H9 (cell line): ENCODE results near the gene EIF6. TPM values are rescaled to one million over a fixed set of nuclear protein-coding genes. Genes with fewer than 3 reads are reported as not detected.

Source experiments
- DNase-seq: peaks from one replicate; pipeline ENCODE4 v3.0.0-alpha.2; 2017
- H2AFZ ChIP-seq: one replicate; pipeline ENCODE4 v1.6.1; 2013; ENCODE audit warnings: mild to moderate bottlenecking, low read length, control low read depth, moderate library complexity
- H2AK5ac ChIP-seq: 2 replicates; pipeline ENCODE4 v1.6.1; 2013; ENCODE audit warnings: low read length, control low read depth, mixed read lengths; ENCODE audit not compliant: insufficient read length
- H2BK120ac ChIP-seq: one replicate; pipeline ENCODE4 v1.6.1; 2013; ENCODE audit warnings: low read depth, mild to moderate bottlenecking, low read length, control low read depth, inconsistent platforms; ENCODE audit not compliant: poor library complexity, severe bottlenecking
- H2BK12ac ChIP-seq: 2 replicates; pipeline ENCODE4 v1.6.1; 2013; ENCODE audit warnings: low read length, control low read depth, mixed read lengths, low read depth; ENCODE audit not compliant: insufficient read length
- H2BK15ac ChIP-seq: 2 replicates; pipeline ENCODE4 v1.6.1; 2013; ENCODE audit warnings: low read depth, low read length, control low read depth
- H2BK20ac ChIP-seq: one replicate; pipeline ENCODE4 v1.6.1; 2013; ENCODE audit warnings: low read depth, mild to moderate bottlenecking, low read length, control low read depth, inconsistent platforms; ENCODE audit not compliant: poor library complexity, severe bottlenecking
- H2BK5ac ChIP-seq: 2 replicates; pipeline ENCODE4 v1.6.1; 2013; ENCODE audit warnings: low read length, control low read depth, mixed read lengths; ENCODE audit not compliant: insufficient read length
- H3K14ac ChIP-seq: 2 replicates; pipeline ENCODE4 v1.6.1; 2013; ENCODE audit warnings: low read length, control low read depth; ENCODE audit not compliant: insufficient read depth
- H3K18ac ChIP-seq: 2 replicates; pipeline ENCODE4 v1.6.1; 2013; ENCODE audit warnings: low read depth, mild to moderate bottlenecking, mixed read lengths, low read length, control low read depth; ENCODE audit not compliant: insufficient read length
- H3K23ac ChIP-seq: 2 replicates; pipeline ENCODE4 v1.6.1; 2013; ENCODE audit warnings: low read length, control low read depth, mixed read lengths, low read depth; ENCODE audit not compliant: insufficient read length
- H3K23me2 ChIP-seq: 2 replicates; pipeline ENCODE4 v1.6.1; 2013; ENCODE audit warnings: low read depth, mild to moderate bottlenecking, mixed read lengths, low read length, control low read depth; ENCODE audit not compliant: insufficient read length, poor library complexity, severe bottlenecking
- H3K27ac ChIP-seq: 2 replicates; pipeline ENCODE4 v1.5.1; 2013; ENCODE audit warnings: low read length, control low read depth, mixed read lengths, low read depth; ENCODE audit not compliant: insufficient read length
- H3K27me3 ChIP-seq: 2 replicates; pipeline ENCODE4 v1.6.1; 2013; ENCODE audit warnings: low read length, control low read depth, inconsistent platforms; ENCODE audit not compliant: insufficient read depth
- H3K4ac ChIP-seq: 2 replicates; pipeline ENCODE4 v1.6.1; 2013; ENCODE audit warnings: low read depth, mild to moderate bottlenecking, control low read depth, inconsistent platforms, low read length, moderate library complexity
- H3K4me1 ChIP-seq: 2 replicates; pipeline ENCODE4 v1.6.1; 2013; ENCODE audit warnings: low read length, control low read depth, inconsistent platforms; ENCODE audit not compliant: insufficient read depth
- H3K4me2 ChIP-seq: 2 replicates; pipeline ENCODE4 v1.6.1; 2013; ENCODE audit warnings: low read length, control low read depth, mixed read lengths; ENCODE audit not compliant: insufficient read length, insufficient read depth
- H3K56ac ChIP-seq: 2 replicates; pipeline ENCODE4 v1.6.1; 2013; ENCODE audit warnings: low read depth, mild to moderate bottlenecking, mixed read lengths, low read length, control low read depth; ENCODE audit not compliant: insufficient read length
- H3K79me1 ChIP-seq: 2 replicates; pipeline ENCODE4 v1.6.1; 2013; ENCODE audit warnings: low read depth, mild to moderate bottlenecking, moderate library complexity, low read length, control low read depth, inconsistent platforms; ENCODE audit not compliant: insufficient read depth, poor library complexity, severe bottlenecking
- H3K79me2 ChIP-seq: 2 replicates; pipeline ENCODE4 v1.6.1; 2013; ENCODE audit warnings: low read length, control low read depth, inconsistent platforms; ENCODE audit not compliant: insufficient read depth
- H3K9ac ChIP-seq: 2 replicates; pipeline ENCODE4 v1.6.1; 2013; ENCODE audit warnings: low read length, control low read depth, mixed read lengths; ENCODE audit not compliant: insufficient read length; ENCODE audit errors: extremely low read depth
- H3K9me3 ChIP-seq: one replicate; pipeline ENCODE4 v1.6.1; 2013; ENCODE audit warnings: low read depth, low read length, inconsistent platforms; ENCODE audit not compliant: control insufficient read depth
- H3T11ph ChIP-seq: one replicate; pipeline ENCODE4 v1.6.1; 2013; ENCODE audit warnings: mild to moderate bottlenecking, low read length, control low read depth, inconsistent platforms
- H4K20me1 ChIP-seq: one replicate; pipeline ENCODE4 v1.6.1; 2013; ENCODE audit not compliant: control insufficient read depth, insufficient read length, insufficient read depth
- H4K5ac ChIP-seq: 2 replicates; pipeline ENCODE4 v1.6.1; 2013; ENCODE audit warnings: low read depth, mild to moderate bottlenecking, mixed read lengths, low read length, control low read depth; ENCODE audit not compliant: insufficient read length
- H4K8ac ChIP-seq: replicated peaks from 2 replicates; pipeline ENCODE4 v1.6.1; 2013; ENCODE audit warnings: low read length, control low read depth, mixed read lengths, low read depth; ENCODE audit not compliant: insufficient read length
- H4K91ac ChIP-seq: 2 replicates; pipeline ENCODE4 v1.6.1; 2013; ENCODE audit warnings: low read depth, mild to moderate bottlenecking, moderate library complexity, mixed read lengths, low read length, control low read depth; ENCODE audit not compliant: insufficient read length
- H3K27ac Mint-ChIP-seq, 3 experiments: 2 replicates in 2 of 3; 3 replicates in 1 of 3; pipeline ENCODE4 v1.8.0; 2020 to 2021; ENCODE audit warnings: mixed read lengths in 3 of 3, mild to moderate bottlenecking in 1 of 3, moderate library complexity in 1 of 3
- H3K27me3 Mint-ChIP-seq: 2 replicates; pipeline ENCODE4 v1.8.0; 2021; ENCODE audit warnings: low read depth, mild to moderate bottlenecking, moderate library complexity, mixed read lengths
- H3K36me3 Mint-ChIP-seq, 3 experiments: 2 replicates in 2 of 3; 3 replicates in 1 of 3; pipeline ENCODE4 v1.8.0; 2020 to 2021; ENCODE audit warnings: low read depth in 3 of 3, mixed read lengths in 3 of 3; ENCODE audit not compliant: insufficient read depth in 1 of 3
- H3K4me1 Mint-ChIP-seq, 2 experiments: 2 replicates each; pipeline ENCODE4 v1.8.0; 2020; ENCODE audit warnings: mixed read lengths in 2 of 2
- H3K4me3 Mint-ChIP-seq, 2 experiments: 2 replicates in 1 of 2; 3 replicates in 1 of 2; pipeline ENCODE4 v1.8.0; 2020 to 2021; ENCODE audit warnings: mild to moderate bottlenecking in 2 of 2, mixed read lengths in 2 of 2, moderate library complexity in 1 of 2
- H3K9me3 Mint-ChIP-seq, 2 experiments: 2 replicates in 1 of 2; 3 replicates in 1 of 2; pipeline ENCODE4 v1.8.0; 2020; ENCODE audit warnings: mild to moderate bottlenecking in 2 of 2, mixed read lengths in 2 of 2, moderate library complexity in 1 of 2
- CTCF ChIP-seq: fragments of 200-600 bp; sonication (generic); conservative IDR thresholded peaks from 3 replicates; pipeline ENCODE4 v1.8.0; 2021; ENCODE audit warnings: antibody characterized with exemption, mild to moderate bottlenecking
- WGBS: extraction: QIAGEN DNeasy Blood & Tissue Kit; methylation state at CpG from one replicate; pipeline ENCODE4 v1.1.7; 2013; ENCODE audit warnings: missing lambda C conversion rate, low lambda C conversion rate, mixed read lengths; ENCODE audit not compliant: insufficient read length; ENCODE audit errors: extremely low coverage; 5-methylcytosine and 5-hydroxymethylcytosine counted together
- total RNA-seq: library from RNA; stranded (reverse); gene quantifications from 2 replicates; pipeline ENCODE4 v1.2.1, GENCODE V29; 2021

The EIF6 gene
- total RNA-seq, 1 experiment from 2014 or later: 150 TPM

DNA sequence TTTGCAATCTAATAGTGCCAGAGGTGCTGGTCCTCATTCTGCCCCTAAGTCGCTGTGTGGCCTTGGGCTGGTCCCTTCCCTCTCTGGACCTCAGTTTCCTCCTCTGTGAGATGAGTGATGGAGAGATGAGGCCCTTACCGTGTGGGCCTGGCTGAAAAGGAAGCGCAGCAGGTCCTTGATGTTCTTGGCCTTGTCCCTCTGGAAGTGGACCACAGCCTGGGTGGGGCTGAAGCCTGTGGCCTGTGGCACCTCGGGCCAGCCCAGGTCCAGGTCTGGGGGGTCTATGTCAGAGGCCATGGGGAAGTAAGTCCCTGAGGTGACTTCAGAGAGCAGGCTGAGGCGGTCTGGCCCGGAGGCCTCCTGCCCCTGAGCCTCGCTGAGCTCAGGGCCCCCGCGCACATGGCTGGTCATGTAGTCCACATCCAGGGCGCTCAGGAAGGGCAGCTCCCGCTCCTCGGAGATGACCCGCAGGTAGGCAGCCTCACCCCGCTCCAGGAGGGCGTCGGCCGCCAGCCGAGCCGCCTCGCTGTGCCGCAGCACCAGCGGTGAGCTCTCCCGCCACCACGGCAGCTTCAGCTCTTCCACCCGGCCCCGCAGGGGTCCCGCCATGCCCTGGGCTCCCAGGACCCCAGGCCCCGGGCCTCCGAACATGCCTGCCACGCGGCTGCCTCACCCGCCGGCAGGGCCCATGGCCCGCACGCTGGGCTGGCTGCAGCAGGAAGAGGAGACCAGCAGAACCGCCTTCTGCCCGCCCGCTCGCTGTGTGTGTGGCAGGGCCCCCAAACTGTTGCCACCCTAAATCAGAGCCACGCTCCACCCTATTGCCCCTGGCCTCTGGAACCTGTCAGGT lies 7.3 kb upstream of the EIF6 start, which contains the start of gene FAM83C:
Gene FAM83C, minus strand, starts transcription at position 772 of the 850 bp plus-strand sequence. Its CDS starts 121 bp downstream, at position 651.
- no peak for TF ChIP-seq CTCF
- H3K56ac ChIP-seq: no peak within 1 kb of the TSS
- no peaks in the 10 kb centered on the region for H4K20me1 ChIP-seq
- no peaks in the 10 kb centered on the region for H3K9me3 ChIP-seq
- H3K23ac ChIP-seq: no peak within 1 kb of the TSS
- no peaks in the 10 kb centered on the region for H3K79me2 ChIP-seq
- no peak within 1 kb of the TSS for H3K9ac ChIP-seq
- peaks cover 10% of the 10 kb centered on the region for H3K27me3 Mint-ChIP-seq
- DNase-seq: no peak
- no peak within 1 kb of the TSS for H3K27ac ChIP-seq
- no peak within 1 kb of the TSS for H2BK5ac ChIP-seq
- no peak within 1 kb of the TSS for H4K8ac ChIP-seq
- H2BK120ac ChIP-seq: no peak within 1 kb of the TSS
- no peak within 1 kb of the TSS for H4K91ac ChIP-seq
- no peaks in the 10 kb centered on the region for H3K23me2 ChIP-seq
- H3T11ph ChIP-seq: no peak within 1 kb of the TSS
- no peak within 1 kb of the TSS for H4K5ac ChIP-seq
- no peaks in the 10 kb centered on the region for H3K79me1 ChIP-seq
- no peak within 1 kb of the TSS for H3K4me3 Mint-ChIP-seq
- H2BK20ac ChIP-seq: no peak within 1 kb of the TSS
- no peak within 1 kb of the TSS for H3K27ac Mint-ChIP-seq
- no peak within 1 kb of the TSS for H3K4me2 ChIP-seq
- H3K9me3 Mint-ChIP-seq: no peaks in the 10 kb centered on the region
- H3K27me3 ChIP-seq: no peaks in the 10 kb centered on the region
- H3K18ac ChIP-seq: no peak within 1 kb of the TSS
- peaks cover 0 to 4% of the 10 kb centered on the region in 2 experiments; a peak in 1 of 4 replicates for H3K4me1 Mint-ChIP-seq
- no peak within 1 kb of the TSS for H2AFZ ChIP-seq
- H3K14ac ChIP-seq: no peak within 1 kb of the TSS; the same call in 1 of the 2 replicates
- WGBS: no CpG with 5 or more reads among the region's 40 CpGs
- H3K36me3 Mint-ChIP-seq: no peaks in the 10 kb centered on the region; a peak in 1 of 7 replicates
- H2BK15ac ChIP-seq: no peak within 1 kb of the TSS
- no peak within 1 kb of the TSS for H2AK5ac ChIP-seq
- no peak within 1 kb of the TSS for H3K4ac ChIP-seq
- H3K4me1 ChIP-seq: no peaks in the 10 kb centered on the region; the same call in 1 of the 2 replicates
- no peak within 1 kb of the TSS for H2BK12ac ChIP-seq
